Large intestine (tissue), 3 donors: ENCODE data around the gene ARL15. TPM values are rescaled to one million over a fixed set of nuclear protein-coding genes. Genes with fewer than 3 reads are reported as not detected.

Experiments used
- DNase-seq, 2 donors: peaks; one replicate each; pipeline versions ENCODE4 v3.0.0 to v3.0.0-alpha.2; 2013
- H3K27ac ChIP-seq: one replicate; pipeline ENCODE4 v1.5.1; 2013; ENCODE audit warnings: low read length
- H3K27me3 ChIP-seq: 2 replicates; pipeline ENCODE4 v1.6.1; 2013; ENCODE audit warnings: low read length; ENCODE audit not compliant: control insufficient read depth, insufficient read depth
- H3K36me3 ChIP-seq: 2 replicates; pipeline ENCODE4 v1.6.1; 2013; ENCODE audit warnings: low read length; ENCODE audit not compliant: control insufficient read depth, insufficient read depth
- H3K4me1 ChIP-seq: one replicate; pipeline ENCODE4 v1.6.1; 2013; ENCODE audit warnings: low read length; ENCODE audit not compliant: control insufficient read depth, insufficient read depth
- H3K4me3 ChIP-seq: one replicate; pipeline ENCODE4 v1.5.1; 2013; ENCODE audit warnings: low read length
- H3K9me3 ChIP-seq: one replicate; pipeline ENCODE4 v1.6.1; 2013; ENCODE audit warnings: mild to moderate bottlenecking, low read depth, low read length, moderate library complexity; ENCODE audit not compliant: control insufficient read depth
- WGBS: methylation state at CpG from one replicate; pipeline ENCODE4 v1.1.5; 2013; ENCODE audit warnings: low lambda C conversion rate; ENCODE audit not compliant: insufficient coverage; 5-methylcytosine and 5-hydroxymethylcytosine counted together
- polyA plus RNA-seq: library from polyadenylated mRNA; unstranded; fragments of 120-200 nt; gene quantifications from one replicate; pipeline ENCODE4 v1.2.1, GENCODE V29; 2013

Gene ARL15
- polyA plus RNA-seq, 1 donor = 41.5 TPM

- 83% methylated on average over 1 of the region's 1 CpG for WGBS
- no peak overlapping the region for H3K27ac ChIP-seq
- no peaks in the 10 kb centered on the region for H3K9me3 ChIP-seq
- H3K4me1 ChIP-seq = no peaks in the 10 kb centered on the region
- H3K36me3 ChIP-seq = peaks cover 2% of the 10 kb centered on the region
- no peaks in the 10 kb centered on the region for H3K27me3 ChIP-seq
- DNase-seq = no peak
- H3K4me3 ChIP-seq = no peak overlapping the region
Measured at GRCh38 chr5:53974021-53974420, 336.4 kb downstream of the ARL15 start.

GRCh38 chr5:53972314-53972713 is 338.1 kb downstream of the ARL15 start:
- Histone ChIP-seq H3K27me3 (no peaks in the 10 kb centered on the region), H3K36me3 (peaks cover 2% of the 10 kb centered on the region), H3K4me3 (no peak overlapping the region), H3K9me3 (no peaks in the 10 kb centered on the region), H3K27ac (no peak overlapping the region), H3K4me1 (no peaks in the 10 kb centered on the region)
- no peak for DNase-seq
- 23% methylated on average over 2 of the region's 4 CpGs for WGBS

DNA sequence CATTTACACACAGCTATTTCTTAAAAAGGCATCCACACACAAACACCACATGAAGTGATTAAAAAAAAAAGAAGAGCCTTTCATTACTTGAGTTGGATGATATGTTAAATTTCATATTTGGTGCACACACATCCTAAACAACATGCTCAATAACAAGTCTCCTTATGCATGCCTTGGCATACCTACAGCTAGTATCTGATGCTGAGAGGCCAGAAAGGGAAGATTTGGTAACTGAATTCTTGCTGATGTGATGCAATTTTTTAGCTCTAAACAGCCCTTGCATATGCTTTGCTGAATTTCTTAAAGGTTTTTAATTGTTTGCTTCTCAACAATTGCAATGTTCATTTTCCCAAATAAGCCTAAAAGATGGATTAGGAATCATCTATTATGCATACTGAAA is 338.8 kb downstream of the ARL15 start:
- Histone ChIP-seq H3K27me3 (no peaks in the 10 kb centered on the region), H3K36me3 (peaks cover 2% of the 10 kb centered on the region), H3K4me3 (no peak overlapping the region), H3K9me3 (no peaks in the 10 kb centered on the region), H3K4me1 (no peaks in the 10 kb centered on the region), H3K27ac (no peak overlapping the region)
- DNase-seq = no peak

GRCh38 chr5:53971131-53971530 is 339.2 kb downstream of the ARL15 start:
- H3K27ac ChIP-seq = no peak overlapping the region
- no peaks in the 10 kb centered on the region for H3K9me3 ChIP-seq
- H3K4me1 ChIP-seq = no peaks in the 10 kb centered on the region
- peaks cover 3% of the 10 kb centered on the region for H3K36me3 ChIP-seq
- no peak for DNase-seq
- WGBS = 86% methylated on average over 1 of the region's 2 CpGs
- H3K4me3 ChIP-seq = no peak overlapping the region
- no peaks in the 10 kb centered on the region for H3K27me3 ChIP-seq

DNA sequence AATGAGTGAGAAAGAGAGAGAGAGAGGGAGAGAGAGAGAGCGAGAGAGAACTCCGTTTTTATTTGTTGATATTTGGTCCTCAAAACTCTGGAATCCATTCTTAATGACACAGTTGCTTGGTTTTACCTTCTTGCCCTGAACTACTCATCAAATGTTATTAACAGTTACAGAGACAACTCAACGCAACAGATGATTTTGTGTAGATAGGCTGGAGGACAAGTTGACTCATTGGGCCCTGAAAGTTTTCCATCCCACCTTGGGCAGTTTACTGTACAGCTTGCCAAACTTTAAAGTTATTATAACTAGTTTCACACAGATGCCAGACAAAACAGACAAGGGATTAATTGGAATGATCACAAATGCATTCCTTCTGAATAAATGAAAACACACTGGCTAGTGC is 339.9 kb downstream of the ARL15 start:
- Histone ChIP-seq H3K36me3 (peaks cover 4% of the 10 kb centered on the region), H3K27me3 (no peaks in the 10 kb centered on the region), H3K4me3 (no peak overlapping the region), H3K4me1 (no peaks in the 10 kb centered on the region), H3K27ac (no peak overlapping the region), H3K9me3 (no peaks in the 10 kb centered on the region)
- DNase-seq = no peak
- WGBS = no CpG with 5 or more reads among the region's 3 CpGs

DNA sequence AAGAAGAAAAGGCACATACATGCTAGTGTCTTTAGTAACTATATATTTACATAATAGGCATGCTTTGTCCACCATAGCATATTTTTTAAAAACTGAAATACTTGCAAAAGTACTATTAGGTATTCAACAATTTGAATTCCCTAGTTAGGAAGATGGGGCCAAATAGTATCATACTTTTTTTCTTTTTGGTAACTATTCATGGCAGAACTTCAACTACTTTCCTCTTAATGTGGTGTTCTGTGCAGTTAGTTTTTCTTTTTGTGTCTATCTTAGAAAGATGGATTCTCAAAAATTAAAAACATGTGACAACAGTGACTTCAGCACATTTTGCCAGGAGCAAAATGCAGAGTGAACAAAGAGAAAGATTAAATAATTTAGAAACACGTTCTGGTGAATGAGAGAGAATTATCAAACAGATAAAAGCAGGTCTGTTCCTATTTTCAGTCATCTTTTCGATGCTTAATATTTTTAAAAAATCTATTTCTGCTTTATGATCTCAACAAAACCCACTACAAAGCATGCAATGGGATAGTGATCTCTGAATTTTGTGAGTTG is 341.1 kb downstream of the ARL15 start:
- H3K36me3 ChIP-seq = peaks cover 4% of the 10 kb centered on the region
- H3K27me3 ChIP-seq = no peaks in the 10 kb centered on the region
- no peaks in the 10 kb centered on the region for H3K4me1 ChIP-seq
- no peaks in the 10 kb centered on the region for H3K9me3 ChIP-seq
- no peak overlapping the region for H3K27ac ChIP-seq
- 92% methylated on average over 2 of the region's 2 CpGs for WGBS
- no peak overlapping the region for H3K4me3 ChIP-seq
- DNase-seq = no peak

DNA sequence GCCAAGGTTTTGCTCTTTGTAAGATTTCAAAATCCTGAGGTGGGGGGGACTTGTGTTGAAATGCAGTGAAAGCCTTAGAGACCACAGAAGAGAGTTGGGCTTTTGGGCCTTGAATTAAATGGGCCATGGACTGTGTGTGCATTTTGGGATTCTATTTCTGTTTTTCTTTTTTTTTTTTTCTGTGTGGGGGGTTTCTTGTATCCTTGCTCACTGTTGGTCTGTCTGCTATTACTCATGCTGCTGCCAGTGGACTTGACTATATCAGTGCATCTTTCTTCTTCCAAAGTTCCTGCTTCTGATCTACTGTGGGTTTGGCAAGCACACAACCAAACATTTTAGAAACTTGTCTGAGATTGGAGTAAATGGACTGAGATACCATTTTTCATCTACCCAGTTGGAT is 344.9 kb downstream of the ARL15 start:
- H3K27me3 ChIP-seq = no peaks in the 10 kb centered on the region
- no peak overlapping the region for H3K4me3 ChIP-seq
- no peaks in the 10 kb centered on the region for H3K4me1 ChIP-seq
- no peak overlapping the region for H3K27ac ChIP-seq
- H3K9me3 ChIP-seq = no peaks in the 10 kb centered on the region
- no peak for DNase-seq
- peaks cover 4% of the 10 kb centered on the region for H3K36me3 ChIP-seq

DNA sequence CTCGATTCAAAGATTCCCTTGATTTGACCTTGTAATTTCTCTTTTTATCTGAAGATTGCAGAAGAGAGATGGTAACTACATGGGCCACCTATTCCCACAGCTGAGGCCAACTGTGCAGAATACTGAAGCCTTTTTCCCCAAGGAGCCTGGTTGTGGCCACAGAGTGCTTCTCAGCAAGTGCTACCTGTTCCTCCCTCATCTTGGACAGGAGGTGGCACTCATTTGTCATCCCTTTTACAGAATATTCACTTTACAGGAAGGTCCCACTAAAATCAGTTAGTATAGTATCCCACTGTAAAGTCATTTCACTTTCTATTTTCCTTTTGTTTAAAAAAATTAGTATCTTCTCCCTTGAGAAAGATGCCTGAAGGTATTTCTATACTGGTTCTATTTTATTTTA is 346.4 kb downstream of the ARL15 start:
- Histone ChIP-seq H3K4me1 (no peaks in the 10 kb centered on the region), H3K36me3 (peaks cover 4% of the 10 kb centered on the region), H3K27me3 (no peaks in the 10 kb centered on the region), H3K27ac (no peak overlapping the region), H3K4me3 (no peak overlapping the region), H3K9me3 (no peaks in the 10 kb centered on the region)
- 83% methylated on average over 1 of the region's 1 CpG for WGBS
- no peak for DNase-seq

- Histone ChIP-seq H3K4me1 (no peaks in the 10 kb centered on the region), H3K36me3 (peaks cover 7% of the 10 kb centered on the region), H3K9me3 (peaks cover 11% of the 10 kb centered on the region), H3K27me3 (no peaks in the 10 kb centered on the region), H3K4me3 (no peak overlapping the region), H3K27ac (no peak overlapping the region)
- no peak for DNase-seq
- 100% methylated on average over 1 of the region's 1 CpG for WGBS
Measured at GRCh38 chr5:53962306-53962705, 348.1 kb downstream of the ARL15 start.

DNA sequence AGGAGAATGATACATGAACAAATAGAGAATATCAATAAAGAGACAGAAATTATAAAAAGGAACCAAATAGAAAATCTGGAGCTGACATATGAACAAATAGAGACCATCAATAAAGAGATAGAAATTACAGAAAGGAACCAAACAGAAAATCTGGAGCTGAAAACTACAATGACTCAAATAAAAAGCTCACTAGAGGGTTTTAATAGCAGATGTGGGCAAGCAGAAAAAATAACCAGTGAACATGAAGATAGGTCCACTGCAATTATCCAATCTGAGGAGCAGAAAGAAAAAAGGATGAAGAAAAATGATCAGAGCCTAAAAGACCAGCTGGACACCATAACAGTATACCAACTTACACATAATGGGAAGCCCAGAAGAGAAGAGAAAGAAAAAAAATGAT is 353.7 kb downstream of the ARL15 start:
- Histone ChIP-seq H3K27ac (no peak overlapping the region), H3K4me3 (no peak overlapping the region), H3K36me3 (peaks cover 3% of the 10 kb centered on the region), H3K9me3 (peaks cover 19% of the 10 kb centered on the region), H3K27me3 (no peaks in the 10 kb centered on the region), H3K4me1 (no peaks in the 10 kb centered on the region)
- DNase-seq = no peak

GRCh38 chr5:53956196-53956595 is 354.2 kb downstream of the ARL15 start:
- Histone ChIP-seq H3K4me1 (no peaks in the 10 kb centered on the region), H3K27me3 (no peaks in the 10 kb centered on the region), H3K36me3 (peaks cover 3% of the 10 kb centered on the region), H3K27ac (no peak overlapping the region), H3K9me3 (peaks cover 19% of the 10 kb centered on the region), H3K4me3 (no peak overlapping the region)
- DNase-seq = no peak
- WGBS = 100% methylated on average over 1 of the region's 1 CpG
